Nephron (organoid): Measurements from ENCODE around the gene GSG1L.

Source experiments
- H3K27ac Mint-ChIP-seq, 3 experiments: 2 replicates each; pipeline ENCODE4 v1.8.0; 2020; ENCODE audit warnings: mixed read lengths in 3 of 3, mild to moderate bottlenecking in 2 of 3, moderate library complexity in 1 of 3
- H3K27me3 Mint-ChIP-seq: 2 replicates; pipeline ENCODE4 v1.8.0; 2021; ENCODE audit warnings: low read depth, mild to moderate bottlenecking, moderate library complexity, mixed read lengths
- H3K36me3 Mint-ChIP-seq: 2 replicates; pipeline ENCODE4 v1.8.0; 2020; ENCODE audit warnings: low read depth, mixed read lengths
- H3K4me1 Mint-ChIP-seq: 2 replicates; pipeline ENCODE4 v1.8.0; 2020; ENCODE audit warnings: mixed read lengths
- H3K4me3 Mint-ChIP-seq, 3 experiments: 2 replicates each; pipeline ENCODE4 v1.8.0; 2020; ENCODE audit warnings: mild to moderate bottlenecking in 3 of 3, mixed read lengths in 3 of 3, moderate library complexity in 2 of 3
- H3K9me3 Mint-ChIP-seq: 2 replicates; pipeline ENCODE4 v1.8.0; 2020; ENCODE audit warnings: mixed read lengths
- CTCF ChIP-seq, 3 experiments: fragments of 200-600 bp; sonication (generic); IDR thresholded peaks; one replicate each; pipeline ENCODE4 v1.5.0; 2021; ENCODE audit warnings: antibody characterized with exemption in 3 of 3; ENCODE audit not compliant: unreplicated experiment in 3 of 3

Gene GSG1L

DNA sequence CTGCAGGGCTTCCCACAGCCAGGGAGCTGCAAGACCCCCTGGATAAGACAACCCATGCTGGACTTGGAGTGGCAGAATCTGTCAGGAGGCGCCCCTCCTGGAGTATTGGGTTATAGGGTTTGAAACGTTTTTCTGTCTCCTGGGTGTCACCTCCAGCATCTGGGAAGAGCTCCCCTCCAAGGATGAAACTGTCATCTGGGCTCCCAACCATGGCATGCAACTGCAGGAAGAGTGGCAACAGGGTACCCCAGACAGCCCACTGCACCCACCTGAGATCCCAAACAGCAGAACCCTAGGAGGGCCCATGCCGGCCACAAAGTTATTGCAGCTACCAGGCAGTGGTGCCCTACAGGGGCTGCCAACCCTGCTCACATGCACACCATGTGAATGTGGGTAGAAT, 636 bp upstream of the GSG1L start:
- Mint-ChIP-seq H3K9me3 (no peaks in the 10 kb centered on the region), H3K27ac (no peak overlapping the region), H3K4me1 (peaks cover 33% of the 10 kb centered on the region), H3K36me3 (no peaks in the 10 kb centered on the region), H3K4me3 (peak overlapping the region; percentile 14 to 29 (median 19)), H3K27me3 (peaks cover 80% of the 10 kb centered on the region)
- no peak for TF ChIP-seq CTCF (IDR thresholded peaks at IDR 0.05; ENCODE audit: unreplicated experiment in 3 of 3)

DNA sequence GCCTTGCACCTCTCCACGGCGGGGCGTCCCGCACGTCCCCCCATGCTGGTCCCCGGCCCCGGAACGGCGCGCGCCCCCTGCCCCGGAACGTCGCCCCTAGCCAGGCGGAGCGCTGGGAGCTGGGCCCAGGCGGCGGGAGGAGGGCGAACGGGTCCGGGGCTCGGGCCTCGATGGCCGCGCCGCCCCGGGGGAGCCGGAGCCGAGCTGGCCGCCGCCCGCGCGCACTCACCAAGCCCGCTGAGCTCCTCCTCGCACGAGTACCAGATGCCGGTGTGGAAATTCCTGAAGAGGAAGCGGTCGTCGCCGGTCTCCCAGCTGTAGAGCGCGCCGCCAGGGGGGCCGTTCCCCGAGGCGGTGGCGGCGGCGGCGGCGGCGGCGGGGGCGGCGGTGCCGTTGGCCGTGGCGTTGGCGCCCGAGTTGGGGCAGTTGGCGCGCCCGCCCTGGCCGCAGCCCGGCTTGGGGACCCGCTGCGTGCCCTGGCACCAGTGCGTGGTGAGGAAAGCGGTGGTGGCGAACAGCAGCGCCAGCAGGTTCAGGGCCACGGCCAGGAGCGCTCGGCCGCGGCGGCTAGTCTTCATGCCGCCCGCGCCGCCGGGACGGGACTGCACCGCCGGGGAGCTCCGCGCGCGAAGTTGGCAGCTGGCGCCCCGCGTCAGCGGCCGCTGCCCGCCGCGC, 530 bp downstream of the GSG1L start:
- Mint-ChIP-seq H3K4me1 (peaks cover 31% of the 10 kb centered on the region), H3K27me3 (peaks cover 84% of the 10 kb centered on the region), H3K27ac (no peak overlapping the region), H3K36me3 (no peaks in the 10 kb centered on the region), H3K4me3 (no peak overlapping the region), H3K9me3 (no peaks in the 10 kb centered on the region)
- no peak for TF ChIP-seq CTCF (IDR thresholded peaks at IDR 0.05; ENCODE audit: unreplicated experiment in 3 of 3)

DNA sequence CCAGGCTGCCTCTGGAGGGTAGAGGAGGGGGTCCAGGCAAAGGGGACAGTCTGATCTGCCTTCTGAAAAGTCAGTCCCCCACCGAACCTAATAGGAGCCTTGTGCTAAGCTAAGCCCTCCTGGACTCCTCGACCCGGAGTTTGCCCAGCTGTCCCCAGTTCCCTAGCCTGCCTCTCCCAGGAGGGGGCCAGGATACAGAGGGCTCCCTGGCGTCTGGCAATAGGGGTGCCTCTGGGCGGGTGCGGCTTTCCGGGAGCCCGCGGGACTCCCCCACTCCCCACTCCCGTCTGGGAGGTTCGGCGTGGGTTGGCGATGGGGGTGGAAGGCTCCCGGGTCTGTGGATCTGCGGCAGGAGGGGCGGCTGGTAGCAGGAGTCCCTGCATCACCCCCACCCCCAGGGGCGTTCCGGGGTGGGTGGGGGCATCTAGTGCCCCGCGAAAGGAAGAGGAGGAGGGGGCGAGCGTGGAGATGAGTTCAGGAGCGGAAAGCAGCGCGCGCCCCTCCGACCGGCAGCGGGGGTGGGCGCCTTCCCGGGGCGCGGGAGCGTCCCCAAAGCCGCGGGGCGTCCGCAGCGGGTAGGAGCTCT, 1.2 kb downstream of the GSG1L start:
- Mint-ChIP-seq H3K36me3 (no peaks in the 10 kb centered on the region), H3K4me3 (peak overlapping the region; percentile 41 to 79 (median 71))

GRCh38 chr16:28061352-28062101, 2.0 kb downstream of the GSG1L start:
- peak overlapping the region; percentile 71 to 79 (median 75) for H3K4me3 Mint-ChIP-seq
- peaks cover 85% of the 10 kb centered on the region for H3K27me3 Mint-ChIP-seq
- no peak overlapping the region for H3K27ac Mint-ChIP-seq
- H3K36me3 Mint-ChIP-seq: no peaks in the 10 kb centered on the region
- H3K9me3 Mint-ChIP-seq: no peaks in the 10 kb centered on the region
- no peak for TF ChIP-seq CTCF (IDR thresholded peaks at IDR 0.05; ENCODE audit: unreplicated experiment in 3 of 3)
- H3K4me1 Mint-ChIP-seq: peaks cover 26% of the 10 kb centered on the region

More for the DNA sequence above, 1.2 kb downstream of the GSG1L start:
- TF ChIP-seq CTCF (IDR thresholded peaks at IDR 0.05; ENCODE audit: unreplicated experiment in 3 of 3): no peak
- H3K9me3 Mint-ChIP-seq: no peaks in the 10 kb centered on the region
- peaks cover 26% of the 10 kb centered on the region for H3K4me1 Mint-ChIP-seq
- no peak overlapping the region for H3K27ac Mint-ChIP-seq
- H3K27me3 Mint-ChIP-seq: peaks cover 84% of the 10 kb centered on the region

DNA sequence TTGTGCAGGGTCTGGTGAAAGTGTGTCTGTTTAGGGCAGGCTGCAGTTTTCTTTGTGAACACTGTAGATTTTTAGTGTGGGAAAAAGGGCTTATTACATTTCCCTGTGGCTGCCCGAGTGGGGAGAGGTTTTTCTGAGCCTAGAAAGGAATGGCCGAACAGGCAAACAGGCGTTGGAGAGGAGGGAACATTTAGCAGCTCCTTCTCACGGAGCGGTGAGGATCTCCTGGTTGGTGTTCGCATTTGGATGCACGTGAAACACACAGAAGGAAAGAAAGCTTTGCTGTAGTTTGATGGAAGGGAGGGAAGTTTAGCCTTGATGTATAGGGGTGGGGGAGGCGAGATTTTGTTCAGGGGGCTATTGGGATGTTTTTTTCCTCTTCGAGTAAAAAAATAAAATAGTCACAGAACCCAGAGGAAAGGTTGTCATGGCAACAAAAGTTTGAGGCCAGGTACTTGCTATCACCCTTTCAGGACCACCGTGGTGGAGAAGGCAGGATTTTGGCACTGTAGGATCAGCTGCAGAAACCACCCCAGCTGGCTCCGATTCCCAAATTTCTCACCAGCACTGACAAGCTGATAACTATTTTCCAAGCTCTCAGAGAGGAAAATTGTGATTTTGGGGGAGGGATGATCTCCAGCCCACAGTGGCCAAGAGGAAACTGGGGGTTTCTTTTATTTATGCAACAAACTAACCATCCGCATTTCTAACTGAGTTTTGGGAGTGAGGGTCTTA, 3.5 kb downstream of the GSG1L start:
- Mint-ChIP-seq H3K4me3 (peak overlapping the region; percentile 1 to 63 (median 57)), H3K27me3 (peaks cover 74% of the 10 kb centered on the region), H3K4me1 (peaks cover 25% of the 10 kb centered on the region), H3K27ac (peak overlapping the region in 2 of 3 experiments; percentile 18 to 22), H3K9me3 (no peaks in the 10 kb centered on the region), H3K36me3 (no peaks in the 10 kb centered on the region)
- no peak for TF ChIP-seq CTCF (IDR thresholded peaks at IDR 0.05; ENCODE audit: unreplicated experiment in 3 of 3)
